Renal pelvis (tissue), 4 donors: ENCODE measurements around the gene PMM2. TPM values are rescaled to one million over a fixed set of nuclear protein-coding genes. Genes with fewer than 3 reads are reported as not detected.

ENCODE experiments used
- DNase-seq: peaks from one replicate; pipeline ENCODE4 v3.0.0-alpha.2; 2013
- polyA plus RNA-seq, 3 donors: library from polyadenylated mRNA; unstranded; fragments of 120-200 nt; gene quantifications; one replicate each; pipeline ENCODE4 v1.2.1, GENCODE V29; 2013; ENCODE audit not compliant: insufficient read length in 3 of 3

Gene PMM2
- polyA plus RNA-seq, 3 donors: 18.9 to 22.6 (median 20.1) TPM

- no peak for DNase-seq
These were observed 51.3 kb downstream of the PMM2 start for GRCh38 chr16:8848939-8849391.

- no peak for DNase-seq
These were observed 51.9 kb downstream of the PMM2 start for GRCh38 chr16:8849411-8850011.

GRCh38 chr16:8850279-8850885 is 52.7 kb downstream of the PMM2 start:
- DNase-seq: no peak

DNA sequence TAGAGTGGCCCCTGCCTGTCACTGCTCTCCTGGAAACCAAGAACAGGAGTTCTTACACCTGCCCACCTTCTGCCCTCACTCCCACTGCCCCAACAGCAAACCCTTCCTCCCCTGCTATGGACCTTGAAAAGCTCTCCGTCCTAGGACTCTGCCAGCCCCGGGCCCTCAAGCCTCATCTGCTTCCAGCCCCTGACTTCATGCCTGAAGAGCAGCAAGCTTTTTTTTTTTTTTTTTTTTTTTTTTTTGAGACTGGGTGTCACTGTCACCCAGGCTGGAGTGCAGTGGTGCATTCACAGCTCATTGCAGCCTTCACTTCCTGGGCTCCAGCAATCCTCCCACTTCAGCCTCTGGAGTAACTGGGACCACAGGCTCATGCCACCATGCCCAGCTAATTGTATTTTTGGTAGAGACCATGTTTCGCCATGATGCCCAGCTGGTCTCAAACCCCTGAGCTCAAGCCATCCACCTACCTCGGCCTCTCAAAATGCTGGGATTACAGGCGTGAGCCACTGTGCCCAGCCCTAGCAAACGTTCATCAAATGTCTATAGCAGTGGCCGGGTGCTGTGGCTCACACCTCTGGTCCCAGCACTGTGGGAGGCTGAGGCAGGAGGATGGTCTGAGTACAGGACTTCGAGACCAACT is 54.2 kb downstream of the PMM2 start:
- no peak for DNase-seq

DNA sequence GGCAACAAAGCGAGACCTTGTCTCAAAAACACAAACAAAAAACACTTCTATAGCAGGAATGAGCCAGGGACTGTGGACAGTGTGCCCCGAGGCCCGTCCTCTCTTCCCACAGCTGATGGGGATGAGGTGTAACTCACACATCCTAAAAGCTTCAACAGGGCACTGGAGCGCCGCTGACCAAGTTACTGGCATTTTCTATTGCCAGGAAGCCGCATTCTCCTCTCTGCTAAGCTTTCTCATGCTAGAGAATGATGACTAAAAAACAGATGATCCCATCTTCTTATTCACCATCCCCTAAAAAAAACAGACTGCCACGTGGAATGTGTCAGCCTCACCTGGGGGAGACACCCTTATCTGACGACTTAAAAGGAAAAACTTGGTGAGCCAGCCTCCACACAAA is 54.9 kb downstream of the PMM2 start:
- DNase-seq: no peak

DNA sequence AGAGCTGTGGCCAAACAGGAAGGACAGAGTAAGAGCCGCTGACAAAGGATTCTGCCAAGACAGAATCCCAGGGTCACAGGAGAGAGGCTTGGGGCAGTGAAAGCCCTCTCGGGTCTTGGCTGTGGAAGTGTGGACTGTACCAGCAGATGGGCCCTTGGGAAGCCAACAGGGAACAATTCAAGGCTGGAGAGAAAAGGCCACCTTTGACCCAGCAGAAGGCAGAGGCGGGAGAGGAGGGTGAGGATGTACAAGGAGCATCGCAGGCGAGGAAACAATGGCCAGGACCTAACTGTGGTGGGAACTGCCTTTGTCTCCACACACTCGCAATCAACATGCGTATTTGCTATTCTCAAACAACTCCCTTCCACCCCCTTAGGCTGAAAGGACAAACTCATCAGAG is 55.5 kb downstream of the PMM2 start:
- DNase-seq: no peak

DNA sequence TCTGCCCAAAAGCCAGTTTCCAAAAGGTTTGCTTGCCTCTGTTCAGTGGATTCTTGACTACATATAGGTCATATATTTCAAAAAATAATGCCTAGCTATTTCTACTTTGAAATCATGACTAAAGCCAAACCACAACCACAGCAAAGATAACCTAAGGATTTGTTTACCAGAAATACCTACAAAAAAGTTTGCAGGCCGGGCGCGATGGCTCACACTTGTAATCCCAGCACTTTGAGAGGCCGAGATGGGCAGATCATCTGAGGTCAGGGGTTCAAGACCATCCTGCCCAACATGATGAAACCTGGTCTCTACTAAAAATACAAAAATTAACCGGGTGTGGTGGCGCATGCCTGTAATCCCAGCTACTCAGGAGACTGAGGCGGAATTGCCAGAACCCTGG is 56.0 kb downstream of the PMM2 start:
- no peak for DNase-seq

- DNase-seq: no peak
These were observed 56.8 kb downstream of the PMM2 start for GRCh38 chr16:8854298-8854948.

GRCh38 chr16:8855051-8855786 is 57.6 kb downstream of the PMM2 start:
- DNase-seq: no peak

- DNase-seq: no peak
These were observed 58.3 kb downstream of the PMM2 start for GRCh38 chr16:8855972-8856371.

DNA sequence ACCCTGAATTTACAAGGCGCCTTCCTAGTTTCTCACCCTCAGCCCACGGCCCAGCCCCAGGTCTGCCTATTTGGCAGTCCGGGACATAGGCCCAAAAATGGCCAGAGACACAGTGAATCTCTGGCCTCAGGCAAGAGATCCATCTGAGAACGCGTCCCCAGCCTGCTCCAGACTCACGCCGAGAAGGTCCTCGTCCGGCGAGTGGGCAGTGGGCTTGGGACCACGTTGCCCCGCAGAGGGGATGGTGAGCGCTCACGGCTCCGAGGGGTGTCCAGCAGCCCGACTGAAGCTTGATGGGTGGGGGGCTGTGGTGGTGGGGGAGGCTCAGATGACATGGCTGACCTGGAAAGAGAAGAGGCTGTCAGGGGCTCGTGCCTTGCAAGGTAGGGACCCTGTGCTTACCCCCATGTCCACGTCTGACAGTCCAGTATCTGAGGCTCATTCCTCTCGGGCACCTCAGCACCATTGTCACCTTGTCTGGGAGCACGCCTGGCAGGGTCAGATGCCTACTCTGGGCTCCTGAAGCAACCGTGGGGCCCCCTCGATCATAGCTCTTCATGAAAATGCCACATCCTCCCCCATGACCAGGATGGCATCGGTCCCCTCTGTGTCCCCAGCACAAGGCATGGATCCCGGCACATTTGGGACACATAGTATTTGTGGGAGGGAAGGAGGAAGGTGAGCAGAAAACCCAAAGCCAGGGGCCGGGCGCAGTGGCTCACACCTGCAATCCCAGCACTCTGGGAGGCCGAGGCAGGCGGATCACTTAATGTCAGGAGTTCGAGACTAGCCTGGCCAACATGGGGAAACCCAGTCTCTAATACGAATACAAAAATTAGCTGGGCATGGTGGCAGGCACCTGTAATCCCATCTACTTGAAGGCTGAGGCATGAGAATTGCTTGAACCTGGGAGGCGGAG is 61.6 kb downstream of the PMM2 start:
- no peak for DNase-seq

DNA sequence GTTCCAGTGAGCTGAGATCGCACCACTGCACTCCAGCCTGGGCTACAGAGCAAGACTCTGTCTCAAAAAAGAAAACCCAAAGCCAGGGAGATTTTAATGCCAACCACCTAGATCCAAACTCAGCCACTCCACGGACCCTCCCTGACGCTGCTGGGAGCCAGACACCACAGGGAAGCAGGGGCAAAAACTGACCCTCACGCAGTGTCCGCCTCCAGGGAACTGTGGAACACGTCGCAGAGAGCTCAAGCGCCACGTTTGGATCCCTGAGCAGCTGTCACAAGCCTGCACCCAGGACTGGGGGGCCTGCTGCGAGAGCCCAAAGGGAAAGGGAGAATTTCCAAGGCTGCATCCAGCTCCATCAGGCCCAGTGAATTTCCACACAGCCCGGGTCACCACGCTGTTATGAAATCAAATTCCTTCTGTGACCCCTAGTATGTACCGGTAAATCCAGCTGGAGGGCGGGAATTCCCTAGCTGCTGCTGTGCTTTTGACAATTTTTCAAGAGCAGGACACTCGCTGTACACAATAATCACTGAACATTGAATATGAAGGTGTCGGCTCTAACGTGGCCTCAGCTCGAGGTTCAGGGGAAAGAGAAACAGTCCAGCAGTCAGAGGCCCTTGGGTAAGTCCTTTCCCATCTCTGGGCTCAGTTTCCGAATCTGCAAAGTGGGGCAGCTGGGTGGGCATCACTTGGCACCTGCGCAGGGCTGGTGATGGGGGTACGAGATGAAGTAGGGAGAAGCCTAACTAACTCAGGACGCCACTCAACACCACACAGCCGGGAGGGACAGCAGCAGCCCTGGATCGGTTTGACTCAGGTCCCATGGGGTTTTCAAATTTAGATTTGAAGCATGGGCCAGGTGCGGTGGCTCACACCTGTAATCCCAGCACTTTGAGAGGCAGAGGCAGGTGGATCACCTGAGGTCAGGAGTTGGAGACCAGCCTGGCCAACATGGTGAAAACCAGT is 62.6 kb downstream of the PMM2 start:
- no peak for DNase-seq

DNA sequence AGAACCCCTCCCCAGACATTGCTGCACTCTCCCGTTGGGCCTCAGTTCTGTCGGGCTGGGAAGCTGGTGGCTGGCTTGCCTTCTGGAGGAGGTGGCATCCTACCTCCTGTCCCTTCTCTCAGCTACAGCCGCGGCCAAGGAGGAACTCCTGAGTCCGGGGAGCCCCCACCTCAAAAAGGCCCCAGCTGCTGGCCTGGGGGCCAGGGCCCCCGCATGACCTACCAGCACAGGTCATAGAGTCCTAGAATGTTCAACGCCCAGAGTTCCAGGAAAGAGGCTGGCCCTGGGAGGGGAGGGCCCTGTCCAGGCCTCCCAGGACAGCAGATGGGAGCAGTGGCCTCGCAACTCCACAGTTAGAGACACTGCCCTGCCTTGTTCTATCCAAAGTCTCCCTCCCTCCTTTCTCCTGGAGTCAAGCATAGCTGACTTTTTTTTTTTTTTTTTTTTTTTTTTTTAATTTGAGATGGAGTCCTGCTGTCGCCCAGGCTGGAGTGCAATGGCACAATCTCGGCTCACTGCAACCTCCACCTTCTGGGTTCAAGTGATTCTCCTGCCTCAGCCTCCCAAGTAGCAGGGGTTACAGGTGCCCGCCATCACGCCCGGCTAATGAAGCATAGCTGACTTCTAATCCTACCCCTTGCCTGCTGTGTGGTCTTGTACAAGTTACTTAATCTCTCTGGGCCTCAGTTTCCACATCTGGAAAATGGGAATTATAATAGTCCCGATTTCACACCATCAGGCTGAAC is 64.1 kb downstream of the PMM2 start:
- DNase-seq: no peak

DNA sequence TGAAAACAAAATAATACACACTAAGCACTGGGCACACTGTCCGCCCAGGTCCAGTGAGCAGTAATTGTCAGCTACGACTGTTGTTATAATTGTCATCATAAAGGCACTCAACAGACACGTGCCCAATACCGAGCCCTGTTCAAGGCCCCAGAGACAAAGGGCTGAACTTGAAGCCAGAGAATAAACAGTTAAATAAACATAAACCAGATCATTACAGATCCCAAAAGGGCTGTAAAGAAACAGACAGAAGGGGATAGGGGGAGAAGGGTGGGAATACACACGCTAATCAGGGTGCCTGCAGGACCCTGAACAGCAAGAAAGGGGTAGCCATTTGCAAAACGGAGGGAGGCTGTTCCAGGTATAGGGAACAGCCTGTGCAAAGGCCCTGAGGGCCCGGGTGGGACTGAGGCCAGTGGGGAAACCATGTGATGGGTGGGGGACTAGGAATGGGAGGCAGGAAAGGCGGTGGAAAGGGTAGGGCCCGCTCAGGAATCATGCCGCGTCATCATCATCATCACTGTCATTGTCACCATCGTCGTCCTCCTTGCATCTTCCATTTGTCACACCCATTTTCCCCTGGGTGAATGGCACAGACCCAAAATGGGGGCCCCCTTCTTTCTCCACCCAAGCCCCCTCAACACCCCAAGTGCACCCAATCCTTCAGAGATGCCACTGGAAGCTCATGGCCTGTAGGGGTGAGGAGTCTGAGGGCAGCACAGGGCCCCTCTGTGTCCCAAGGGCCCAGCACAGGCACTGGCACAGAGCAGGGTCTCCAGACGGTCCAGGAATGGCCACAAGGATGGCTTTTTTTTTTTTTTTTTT is 64.9 kb downstream of the PMM2 start:
- no peak for DNase-seq

GRCh38 chr16:8863594-8864424 is 66.2 kb downstream of the PMM2 start:
- DNase-seq: no peak

GRCh38 chr16:8864480-8865110 is 67.0 kb downstream of the PMM2 start:
- DNase-seq: no peak
